H9 (cell line): ENCODE data around the gene CREB3L2. TPM values are rescaled to one million over a fixed set of nuclear protein-coding genes. Genes with fewer than 3 reads are reported as not detected.

Experiments used
- DNase-seq: peaks from one replicate; pipeline ENCODE4 v3.0.0-alpha.2; 2017
- H2AFZ ChIP-seq: one replicate; pipeline ENCODE4 v1.6.1; 2013; ENCODE audit warnings: mild to moderate bottlenecking, low read length, control low read depth, moderate library complexity
- H2AK5ac ChIP-seq: 2 replicates; pipeline ENCODE4 v1.6.1; 2013; ENCODE audit warnings: low read length, control low read depth, mixed read lengths; ENCODE audit not compliant: insufficient read length
- H2BK120ac ChIP-seq: one replicate; pipeline ENCODE4 v1.6.1; 2013; ENCODE audit warnings: low read depth, mild to moderate bottlenecking, low read length, control low read depth, inconsistent platforms; ENCODE audit not compliant: poor library complexity, severe bottlenecking
- H2BK12ac ChIP-seq: 2 replicates; pipeline ENCODE4 v1.6.1; 2013; ENCODE audit warnings: low read length, control low read depth, mixed read lengths, low read depth; ENCODE audit not compliant: insufficient read length
- H2BK15ac ChIP-seq: 2 replicates; pipeline ENCODE4 v1.6.1; 2013; ENCODE audit warnings: low read depth, low read length, control low read depth
- H2BK20ac ChIP-seq: one replicate; pipeline ENCODE4 v1.6.1; 2013; ENCODE audit warnings: low read depth, mild to moderate bottlenecking, low read length, control low read depth, inconsistent platforms; ENCODE audit not compliant: poor library complexity, severe bottlenecking
- H2BK5ac ChIP-seq: 2 replicates; pipeline ENCODE4 v1.6.1; 2013; ENCODE audit warnings: low read length, control low read depth, mixed read lengths; ENCODE audit not compliant: insufficient read length
- H3K14ac ChIP-seq: 2 replicates; pipeline ENCODE4 v1.6.1; 2013; ENCODE audit warnings: low read length, control low read depth; ENCODE audit not compliant: insufficient read depth
- H3K18ac ChIP-seq: 2 replicates; pipeline ENCODE4 v1.6.1; 2013; ENCODE audit warnings: low read depth, mild to moderate bottlenecking, mixed read lengths, low read length, control low read depth; ENCODE audit not compliant: insufficient read length
- H3K23ac ChIP-seq: 2 replicates; pipeline ENCODE4 v1.6.1; 2013; ENCODE audit warnings: low read length, control low read depth, mixed read lengths, low read depth; ENCODE audit not compliant: insufficient read length
- H3K23me2 ChIP-seq: 2 replicates; pipeline ENCODE4 v1.6.1; 2013; ENCODE audit warnings: low read depth, mild to moderate bottlenecking, mixed read lengths, low read length, control low read depth; ENCODE audit not compliant: insufficient read length, poor library complexity, severe bottlenecking
- H3K27ac ChIP-seq: 2 replicates; pipeline ENCODE4 v1.5.1; 2013; ENCODE audit warnings: low read length, control low read depth, mixed read lengths, low read depth; ENCODE audit not compliant: insufficient read length
- H3K27me3 ChIP-seq: 2 replicates; pipeline ENCODE4 v1.6.1; 2013; ENCODE audit warnings: low read length, control low read depth, inconsistent platforms; ENCODE audit not compliant: insufficient read depth
- H3K4ac ChIP-seq: 2 replicates; pipeline ENCODE4 v1.6.1; 2013; ENCODE audit warnings: low read depth, mild to moderate bottlenecking, control low read depth, inconsistent platforms, low read length, moderate library complexity
- H3K4me1 ChIP-seq: 2 replicates; pipeline ENCODE4 v1.6.1; 2013; ENCODE audit warnings: low read length, control low read depth, inconsistent platforms; ENCODE audit not compliant: insufficient read depth
- H3K4me2 ChIP-seq: 2 replicates; pipeline ENCODE4 v1.6.1; 2013; ENCODE audit warnings: low read length, control low read depth, mixed read lengths; ENCODE audit not compliant: insufficient read length, insufficient read depth
- H3K56ac ChIP-seq: 2 replicates; pipeline ENCODE4 v1.6.1; 2013; ENCODE audit warnings: low read depth, mild to moderate bottlenecking, mixed read lengths, low read length, control low read depth; ENCODE audit not compliant: insufficient read length
- H3K79me1 ChIP-seq: 2 replicates; pipeline ENCODE4 v1.6.1; 2013; ENCODE audit warnings: low read depth, mild to moderate bottlenecking, moderate library complexity, low read length, control low read depth, inconsistent platforms; ENCODE audit not compliant: insufficient read depth, poor library complexity, severe bottlenecking
- H3K79me2 ChIP-seq: 2 replicates; pipeline ENCODE4 v1.6.1; 2013; ENCODE audit warnings: low read length, control low read depth, inconsistent platforms; ENCODE audit not compliant: insufficient read depth
- H3K9ac ChIP-seq: 2 replicates; pipeline ENCODE4 v1.6.1; 2013; ENCODE audit warnings: low read length, control low read depth, mixed read lengths; ENCODE audit not compliant: insufficient read length; ENCODE audit errors: extremely low read depth
- H3K9me3 ChIP-seq: one replicate; pipeline ENCODE4 v1.6.1; 2013; ENCODE audit warnings: low read depth, low read length, inconsistent platforms; ENCODE audit not compliant: control insufficient read depth
- H3T11ph ChIP-seq: one replicate; pipeline ENCODE4 v1.6.1; 2013; ENCODE audit warnings: mild to moderate bottlenecking, low read length, control low read depth, inconsistent platforms
- H4K20me1 ChIP-seq: one replicate; pipeline ENCODE4 v1.6.1; 2013; ENCODE audit not compliant: control insufficient read depth, insufficient read length, insufficient read depth
- H4K5ac ChIP-seq: 2 replicates; pipeline ENCODE4 v1.6.1; 2013; ENCODE audit warnings: low read depth, mild to moderate bottlenecking, mixed read lengths, low read length, control low read depth; ENCODE audit not compliant: insufficient read length
- H4K8ac ChIP-seq: replicated peaks from 2 replicates; pipeline ENCODE4 v1.6.1; 2013; ENCODE audit warnings: low read length, control low read depth, mixed read lengths, low read depth; ENCODE audit not compliant: insufficient read length
- H4K91ac ChIP-seq: 2 replicates; pipeline ENCODE4 v1.6.1; 2013; ENCODE audit warnings: low read depth, mild to moderate bottlenecking, moderate library complexity, mixed read lengths, low read length, control low read depth; ENCODE audit not compliant: insufficient read length
- H3K27ac Mint-ChIP-seq, 3 experiments: 2 replicates in 2 of 3; 3 replicates in 1 of 3; pipeline ENCODE4 v1.8.0; 2020 to 2021; ENCODE audit warnings: mixed read lengths in 3 of 3, mild to moderate bottlenecking in 1 of 3, moderate library complexity in 1 of 3
- H3K27me3 Mint-ChIP-seq: 2 replicates; pipeline ENCODE4 v1.8.0; 2021; ENCODE audit warnings: low read depth, mild to moderate bottlenecking, moderate library complexity, mixed read lengths
- H3K36me3 Mint-ChIP-seq, 3 experiments: 2 replicates in 2 of 3; 3 replicates in 1 of 3; pipeline ENCODE4 v1.8.0; 2020 to 2021; ENCODE audit warnings: low read depth in 3 of 3, mixed read lengths in 3 of 3; ENCODE audit not compliant: insufficient read depth in 1 of 3
- H3K4me1 Mint-ChIP-seq, 2 experiments: 2 replicates each; pipeline ENCODE4 v1.8.0; 2020; ENCODE audit warnings: mixed read lengths in 2 of 2
- H3K4me3 Mint-ChIP-seq, 2 experiments: 2 replicates in 1 of 2; 3 replicates in 1 of 2; pipeline ENCODE4 v1.8.0; 2020 to 2021; ENCODE audit warnings: mild to moderate bottlenecking in 2 of 2, mixed read lengths in 2 of 2, moderate library complexity in 1 of 2
- H3K9me3 Mint-ChIP-seq, 2 experiments: 2 replicates in 1 of 2; 3 replicates in 1 of 2; pipeline ENCODE4 v1.8.0; 2020; ENCODE audit warnings: mild to moderate bottlenecking in 2 of 2, mixed read lengths in 2 of 2, moderate library complexity in 1 of 2
- CTCF ChIP-seq: fragments of 200-600 bp; sonication (generic); conservative IDR thresholded peaks from 3 replicates; pipeline ENCODE4 v1.8.0; 2021; ENCODE audit warnings: antibody characterized with exemption, mild to moderate bottlenecking
- WGBS: extraction: QIAGEN DNeasy Blood & Tissue Kit; methylation state at CpG from one replicate; pipeline ENCODE4 v1.1.7; 2013; ENCODE audit warnings: missing lambda C conversion rate, low lambda C conversion rate, mixed read lengths; ENCODE audit not compliant: insufficient read length; ENCODE audit errors: extremely low coverage; 5-methylcytosine and 5-hydroxymethylcytosine counted together
- total RNA-seq: library from RNA; stranded (reverse); gene quantifications from 2 replicates; pipeline ENCODE4 v1.2.1, GENCODE V29; 2021

CREB3L2 gene
- total RNA-seq, 1 experiment from 2014 or later, result 60.7 TPM

GRCh38 chr7:137940656-137941518 is 61.0 kb downstream of the CREB3L2 start:
- H3K23me2 ChIP-seq, result no peaks in the 10 kb centered on the region
- no peaks in the 10 kb centered on the region for H3K9me3 Mint-ChIP-seq
- H4K5ac ChIP-seq, result no peak overlapping the region
- WGBS, result no CpG with 5 or more reads among the region's 11 CpGs
- H2AK5ac ChIP-seq, result no peak overlapping the region
- H4K20me1 ChIP-seq, result peaks cover 2% of the 10 kb centered on the region
- peaks cover 4% of the 10 kb centered on the region for H3K79me1 ChIP-seq
- H4K8ac ChIP-seq, result no peak overlapping the region
- no peak overlapping the region for H3K27ac ChIP-seq
- no peak overlapping the region for H3T11ph ChIP-seq
- H3K56ac ChIP-seq, result no peak overlapping the region
- no peak overlapping the region for H4K91ac ChIP-seq
- H2BK5ac ChIP-seq, result no peak overlapping the region
- H3K4me1 Mint-ChIP-seq, result peaks cover 50 to 51% of the 10 kb centered on the region in 2 experiments
- H3K14ac ChIP-seq, result no peak overlapping the region
- H2BK120ac ChIP-seq, result no peak overlapping the region
- H3K4ac ChIP-seq, result no peak overlapping the region
- H3K4me3 Mint-ChIP-seq, result no peak overlapping the region
- H3K27me3 Mint-ChIP-seq, result no peaks in the 10 kb centered on the region
- no peak overlapping the region for H2BK12ac ChIP-seq
- H3K9ac ChIP-seq, result no peak overlapping the region
- no peak overlapping the region for H2BK15ac ChIP-seq
- no peak overlapping the region for H2BK20ac ChIP-seq
- no peak overlapping the region for H3K4me2 ChIP-seq
- no peaks in the 10 kb centered on the region for H3K27me3 ChIP-seq
- H3K27ac Mint-ChIP-seq, result no peak overlapping the region
- peaks cover 2% of the 10 kb centered on the region; the same call in 1 of the 2 replicates for H3K79me2 ChIP-seq
- DNase-seq, result no peak
- H3K23ac ChIP-seq, result no peak overlapping the region
- peaks cover 0 to 9% (median 5%) of the 10 kb centered on the region in 3 experiments; a peak in 3 of 7 replicates for H3K36me3 Mint-ChIP-seq
- no peak overlapping the region for H2AFZ ChIP-seq
- no peak for TF ChIP-seq CTCF
- H3K18ac ChIP-seq, result peak overlapping the region; percentile 25
- H3K4me1 ChIP-seq, result peaks cover 8% of the 10 kb centered on the region; the same call in 1 of the 2 replicates
- H3K9me3 ChIP-seq, result no peaks in the 10 kb centered on the region
